ENCODE data around the gene FUZ.

Gene FUZ

DNA sequence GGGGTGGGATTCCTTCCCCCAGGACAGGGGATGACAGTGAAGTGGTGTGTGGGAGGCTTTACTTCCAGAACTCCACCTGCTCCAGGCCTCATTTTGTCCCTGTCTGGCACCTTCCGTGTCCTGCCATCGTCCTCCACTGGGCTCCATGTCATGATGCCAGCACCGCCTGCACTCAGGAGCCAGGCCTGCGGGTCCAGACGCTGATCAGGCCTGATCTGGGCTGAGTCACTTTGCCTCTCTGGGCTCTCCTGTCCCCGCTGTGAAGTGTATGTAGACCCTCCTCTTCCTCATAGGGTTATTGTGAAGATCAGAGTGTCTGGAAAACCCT is 9.6 kb downstream of the FUZ start:
- DNase-seq, result no peak

DNA sequence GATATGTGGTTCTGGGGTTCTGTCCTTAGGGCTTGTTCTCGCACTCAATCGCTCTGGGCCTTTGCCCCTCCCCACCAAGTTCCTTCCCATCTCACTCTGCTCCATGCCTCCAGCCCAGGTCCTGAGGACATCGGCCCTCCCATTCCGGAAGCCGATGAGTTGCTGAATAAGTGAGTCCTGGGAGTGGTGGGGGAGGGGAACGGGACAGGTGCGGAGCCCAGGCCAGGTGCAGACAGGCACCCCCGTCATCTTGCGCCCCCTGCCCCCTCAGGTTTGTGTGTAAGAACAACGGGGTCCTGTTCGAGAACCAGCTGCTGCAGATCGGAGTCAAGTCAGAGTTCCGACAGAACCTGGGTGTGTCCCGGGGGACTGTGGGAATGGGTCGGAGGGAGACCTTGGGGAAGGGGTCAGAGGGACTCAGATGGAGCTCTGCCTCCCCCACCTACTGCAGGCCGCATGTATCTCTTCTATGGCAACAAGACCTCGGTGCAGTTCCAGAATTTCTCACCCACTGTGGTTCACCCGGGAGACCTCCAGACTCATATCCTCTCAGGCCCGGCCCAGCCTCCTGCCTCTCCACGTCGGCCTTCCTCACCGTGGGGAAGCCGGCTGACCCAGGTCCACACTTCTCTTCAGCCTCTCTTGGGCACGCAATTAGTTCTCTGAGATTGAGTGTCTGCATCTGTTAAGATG is 10.1 kb downstream of the FUZ start:
- no peak for DNase-seq

DNA sequence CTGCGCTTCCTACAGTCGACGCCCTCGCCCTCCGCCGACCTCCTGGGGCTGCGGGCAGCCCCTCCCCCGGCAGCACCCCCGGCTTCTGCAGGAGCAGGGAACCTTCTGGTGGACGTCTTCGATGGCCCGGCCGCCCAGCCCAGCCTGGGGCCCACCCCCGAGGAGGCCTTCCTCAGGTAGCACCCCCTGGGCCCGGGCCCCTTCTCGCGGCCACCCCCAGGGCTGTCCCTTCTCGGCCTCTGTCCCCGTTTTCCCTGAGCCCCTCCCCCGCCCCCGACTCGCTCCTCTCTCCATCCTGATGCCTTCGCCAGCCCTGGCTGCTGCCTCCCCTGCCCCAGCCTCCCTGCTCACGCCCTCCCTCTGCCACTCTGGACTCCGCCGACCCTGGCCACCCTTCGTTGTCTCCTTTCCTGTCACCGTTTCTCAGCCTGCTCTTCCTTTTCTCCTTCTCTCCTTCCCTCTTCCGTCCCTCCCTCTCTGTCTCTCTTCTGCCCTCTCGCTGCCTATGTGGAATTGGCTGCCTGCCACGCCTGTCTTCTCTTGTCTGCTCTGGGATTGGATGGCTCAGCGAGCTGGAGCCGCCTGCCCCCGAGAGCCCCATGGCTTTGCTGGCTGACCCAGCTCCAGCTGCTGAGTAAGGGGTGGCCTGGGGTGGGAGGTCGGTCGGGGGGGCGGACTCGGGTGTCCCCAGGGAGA is 11.0 kb downstream of the FUZ start:
- peak; percentile 31 to 79 for DNase-seq

DNA sequence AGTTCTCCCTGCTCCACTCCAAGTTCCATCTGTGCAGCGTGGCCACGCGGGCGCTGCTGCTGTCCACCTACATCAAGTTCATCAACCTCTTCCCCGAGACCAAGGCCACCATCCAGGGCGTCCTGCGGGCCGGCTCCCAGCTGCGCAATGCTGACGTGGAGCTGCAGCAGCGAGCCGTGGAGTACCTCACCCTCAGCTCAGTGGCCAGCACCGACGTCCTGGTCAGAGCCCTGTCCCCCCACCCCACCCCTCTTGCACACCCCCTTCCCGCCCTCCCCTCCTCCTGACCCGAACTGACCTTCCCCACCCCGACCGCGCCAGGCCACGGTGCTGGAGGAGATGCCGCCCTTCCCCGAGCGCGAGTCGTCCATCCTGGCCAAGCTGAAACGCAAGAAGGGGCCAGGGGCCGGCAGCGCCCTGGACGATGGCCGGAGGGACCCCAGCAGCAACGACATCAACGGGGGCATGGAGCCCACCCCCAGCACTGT is 11.6 kb downstream of the FUZ start:
- no peak for DNase-seq

DNA sequence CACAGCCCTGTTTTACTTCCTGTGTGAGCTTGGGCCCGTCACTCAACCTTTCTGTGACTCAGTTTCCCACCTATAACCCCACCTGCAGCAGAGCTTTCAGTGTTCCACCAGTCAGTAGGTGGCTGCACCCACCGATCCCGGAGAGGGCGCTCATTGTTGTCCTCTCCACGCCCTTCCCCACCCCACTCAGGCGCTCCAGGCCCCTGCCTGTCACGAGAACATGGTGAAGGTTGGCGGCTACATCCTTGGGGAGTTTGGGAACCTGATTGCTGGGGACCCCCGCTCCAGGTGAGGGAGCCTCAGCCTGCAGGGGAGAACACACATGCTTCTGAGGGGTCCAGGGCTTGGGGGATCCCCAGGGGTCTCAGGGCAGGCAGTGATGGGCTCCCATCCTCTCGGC is 12.3 kb downstream of the FUZ start:
- DNase-seq, result no peak

DNA sequence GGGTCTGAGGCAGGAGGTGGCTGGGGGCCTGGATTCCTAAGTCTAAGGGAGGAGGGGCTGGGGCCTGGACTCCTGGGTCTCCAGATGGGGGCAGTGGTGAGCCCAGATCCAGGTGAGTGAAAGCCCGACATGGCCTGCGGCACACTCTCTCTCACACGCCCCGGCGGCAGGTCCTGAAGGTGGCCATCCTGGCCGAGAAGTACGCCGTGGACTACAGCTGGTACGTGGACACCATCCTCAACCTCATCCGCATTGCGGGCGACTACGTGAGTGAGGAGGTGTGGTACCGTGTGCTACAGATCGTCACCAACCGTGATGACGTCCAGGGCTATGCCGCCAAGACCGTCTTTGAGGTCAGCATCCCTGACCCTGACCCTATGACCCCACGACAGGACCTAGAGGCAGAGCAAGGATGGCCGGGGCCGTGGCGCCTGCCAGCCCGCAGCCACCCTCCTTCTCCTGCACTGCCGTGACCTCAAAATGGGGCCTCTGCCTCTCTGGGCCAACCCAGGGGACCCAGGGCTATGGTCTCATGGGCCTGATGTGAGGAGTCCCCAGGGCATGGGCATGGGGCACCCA is 13.2 kb downstream of the FUZ start:
- DNase-seq, result no peak

DNA sequence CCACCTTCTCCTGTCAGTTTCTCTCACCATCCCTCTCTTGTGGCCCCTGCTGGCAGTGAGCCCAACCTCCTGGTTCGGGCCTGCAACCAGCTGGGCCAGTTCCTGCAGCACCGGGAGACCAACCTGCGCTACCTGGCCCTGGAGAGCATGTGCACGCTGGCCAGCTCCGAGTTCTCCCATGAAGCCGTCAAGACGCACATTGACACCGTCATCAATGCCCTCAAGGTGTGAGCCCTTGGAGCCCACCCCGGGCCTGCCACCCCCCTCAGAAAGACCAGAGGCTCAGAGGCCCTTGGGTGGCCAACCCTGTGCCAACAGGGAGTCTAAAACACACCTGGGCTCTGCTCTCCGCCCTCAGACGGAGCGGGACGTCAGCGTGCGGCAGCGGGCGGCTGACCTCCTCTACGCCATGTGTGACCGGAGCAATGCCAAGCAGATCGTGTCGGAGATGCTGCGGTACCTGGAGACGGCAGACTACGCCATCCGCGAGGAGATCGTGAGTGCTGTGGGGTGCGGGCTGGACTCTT is 13.8 kb downstream of the FUZ start:
- DNase-seq, result no peak

DNA sequence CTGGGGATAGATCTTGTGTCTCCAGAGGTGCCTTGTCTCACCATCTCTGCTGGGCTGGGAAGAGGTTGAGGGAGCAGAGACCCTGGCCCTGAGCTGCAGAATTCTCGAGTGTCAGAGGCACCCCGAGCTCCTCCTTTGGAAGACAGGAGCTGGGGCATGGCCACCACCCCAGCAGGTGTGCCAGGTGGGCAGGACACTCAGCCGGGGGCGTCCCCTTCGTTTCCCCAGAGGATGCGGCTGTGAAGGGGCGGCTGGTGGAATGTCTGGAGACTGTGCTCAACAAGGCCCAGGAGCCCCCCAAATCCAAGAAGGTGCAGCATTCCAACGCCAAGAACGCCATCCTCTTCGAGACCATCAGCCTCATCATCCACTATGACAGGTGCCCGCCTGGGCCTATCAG is 14.5 kb downstream of the FUZ start:
- no peak for DNase-seq

DNA sequence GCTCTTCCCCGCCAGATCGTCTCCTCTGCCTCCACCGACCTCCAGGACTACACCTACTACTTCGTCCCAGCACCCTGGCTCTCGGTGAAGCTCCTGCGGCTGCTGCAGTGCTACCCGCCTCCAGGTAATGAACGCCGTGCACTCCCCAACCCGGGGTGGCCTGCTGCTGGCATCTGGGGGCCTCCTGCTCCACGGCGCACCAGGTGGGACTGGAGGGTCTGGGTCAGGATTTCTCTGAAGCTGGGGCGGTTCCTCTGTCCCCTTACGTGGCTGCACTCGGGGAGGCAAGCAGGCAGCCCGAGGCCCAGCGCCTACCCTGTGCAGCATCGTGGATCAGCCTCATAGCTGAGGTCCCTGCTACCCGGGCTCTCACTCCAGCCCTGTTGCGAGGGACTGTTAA is 17.5 kb downstream of the FUZ start:
- no peak for DNase-seq

DNA sequence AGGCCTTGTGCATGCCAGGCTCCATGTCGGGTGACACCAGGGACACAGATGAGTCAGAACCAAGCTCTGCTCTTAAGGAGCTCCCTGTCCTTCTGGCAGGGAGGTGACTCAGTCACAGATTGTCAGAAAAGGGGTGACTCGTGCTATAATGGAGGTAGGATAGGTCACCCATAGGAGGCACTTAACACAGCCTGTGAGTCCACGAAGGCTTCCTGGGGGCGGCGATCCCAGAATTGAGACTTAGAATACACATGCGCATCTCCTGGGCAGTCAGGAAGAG is 19.6 kb downstream of the FUZ start:
- DNase-seq, result no peak

DNA sequence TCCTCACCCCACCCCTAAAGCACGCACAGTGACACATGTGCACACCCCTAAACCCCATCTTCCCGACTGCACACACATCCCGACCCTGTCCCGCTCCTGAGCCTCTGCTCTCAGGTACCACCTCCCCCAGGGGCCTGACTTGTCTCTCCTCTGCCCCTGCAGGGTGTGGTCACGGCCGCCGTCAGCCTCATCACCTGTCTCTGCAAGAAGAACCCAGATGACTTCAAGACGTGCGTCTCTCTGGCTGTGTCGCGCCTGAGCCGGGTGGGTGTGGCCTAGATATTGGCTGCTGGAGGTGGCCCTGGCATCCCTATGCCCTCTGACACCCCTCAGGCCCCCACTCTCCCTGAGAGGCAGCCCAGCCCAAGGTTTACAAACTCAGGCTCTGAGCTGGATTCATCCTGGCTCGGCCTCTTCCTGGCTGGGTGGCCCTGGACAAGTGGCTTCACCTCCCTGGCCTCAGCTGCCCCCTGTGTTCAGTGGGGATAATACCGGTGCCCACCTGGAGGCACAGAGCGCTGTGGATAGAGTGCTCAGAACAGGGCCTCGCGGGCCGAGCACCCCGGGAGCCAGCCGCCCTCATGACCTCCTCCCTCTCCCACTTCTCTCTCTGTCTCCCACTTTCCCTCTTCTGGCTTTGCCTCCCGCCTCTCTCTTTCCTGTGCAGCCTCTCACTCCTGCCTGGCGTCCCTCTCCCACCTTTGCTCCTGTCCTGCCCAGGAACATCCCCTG is 20.1 kb downstream of the FUZ start:
- no peak for DNase-seq

DNA sequence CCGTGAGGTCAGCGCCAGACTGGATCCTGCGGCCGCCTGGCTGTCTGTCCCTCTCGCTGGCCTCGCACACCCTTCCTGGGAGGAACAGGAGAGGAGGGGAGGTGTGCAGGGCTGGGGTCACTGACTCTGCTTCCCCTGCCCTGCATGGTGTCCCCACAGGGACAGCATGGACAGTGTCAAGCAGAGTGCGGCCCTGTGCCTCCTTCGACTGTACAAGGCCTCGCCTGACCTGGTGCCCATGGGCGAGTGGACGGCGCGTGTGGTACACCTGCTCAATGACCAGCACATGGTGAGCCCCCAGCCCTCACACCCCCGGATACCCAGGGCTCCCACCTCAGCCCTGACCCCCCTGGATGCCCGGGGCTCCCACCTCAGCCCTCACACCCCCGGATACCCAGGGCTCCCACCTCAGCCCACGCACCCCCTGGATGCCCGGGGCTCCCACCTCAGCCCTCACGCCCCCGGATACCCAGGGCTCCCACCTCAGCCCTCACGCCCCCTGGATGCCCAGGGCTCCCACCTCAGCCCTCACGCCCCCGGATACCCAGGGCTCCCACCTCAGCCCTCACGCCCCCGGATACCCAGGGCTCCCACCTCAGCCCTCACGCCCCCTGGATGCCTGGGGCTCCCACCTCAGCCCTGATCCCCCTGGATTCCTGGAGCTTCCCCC is 21.2 kb downstream of the FUZ start:
- no peak for DNase-seq

DNA sequence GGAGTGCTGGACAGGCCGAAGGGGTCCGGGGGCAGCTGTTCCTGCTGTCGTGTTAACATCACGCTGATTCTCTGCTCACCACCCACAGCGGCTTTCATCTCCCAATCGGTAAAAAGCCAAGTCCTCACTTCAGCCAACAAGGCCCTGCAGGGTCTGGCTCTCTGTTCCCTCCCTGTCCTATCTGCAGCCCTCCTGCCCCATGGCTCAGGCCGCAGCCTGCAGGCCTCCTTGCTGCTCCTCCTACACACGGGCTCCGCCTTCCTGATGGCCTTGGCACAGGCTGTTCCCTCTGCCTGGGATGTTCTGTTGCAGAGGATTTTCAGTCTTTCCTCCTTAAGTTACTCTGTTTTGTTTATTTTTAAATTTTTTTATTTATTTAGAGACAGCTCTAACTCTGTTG is 22.2 kb downstream of the FUZ start:
- DNase-seq, result no peak

DNA sequence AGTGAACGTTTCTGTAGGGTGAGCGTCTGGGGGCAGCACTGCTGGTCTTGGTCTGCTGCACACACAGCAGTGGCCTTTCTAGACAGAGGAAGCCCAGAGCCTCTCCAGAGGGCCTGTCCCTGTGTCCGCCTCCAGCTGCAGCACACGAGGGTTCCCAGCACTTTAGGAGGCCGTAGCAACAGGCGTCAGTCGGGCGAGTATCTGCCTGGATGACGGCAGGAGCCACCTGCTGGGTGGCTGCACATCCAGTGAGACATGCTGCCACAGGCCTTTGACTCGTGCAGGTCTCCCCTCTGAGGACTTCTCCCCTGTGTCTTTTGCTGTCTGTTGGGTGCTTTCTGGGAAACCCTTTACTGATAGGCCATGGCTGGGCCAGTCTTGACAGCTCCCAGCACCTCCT is 24.2 kb downstream of the FUZ start:
- DNase-seq, result no peak

DNA sequence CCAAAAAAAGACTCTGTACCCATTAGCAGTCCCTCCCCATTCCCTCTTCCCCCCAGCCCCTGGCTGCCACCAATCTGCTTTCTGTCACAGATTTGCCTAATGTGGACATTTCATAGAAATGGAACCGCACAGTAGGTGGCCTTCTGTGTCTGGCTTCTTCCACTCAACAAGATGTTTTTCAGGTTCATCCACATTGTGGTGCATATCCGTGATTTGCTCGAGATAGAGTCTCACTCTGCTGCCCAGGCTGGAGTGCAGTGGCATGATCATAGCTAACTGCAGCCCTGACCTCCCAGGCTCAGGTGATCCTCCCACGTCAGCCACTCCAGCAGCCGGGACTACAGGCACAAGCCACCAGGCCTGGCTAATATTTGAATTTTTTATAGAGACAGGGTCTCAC is 25.3 kb downstream of the FUZ start:
- no peak for DNase-seq

DNA sequence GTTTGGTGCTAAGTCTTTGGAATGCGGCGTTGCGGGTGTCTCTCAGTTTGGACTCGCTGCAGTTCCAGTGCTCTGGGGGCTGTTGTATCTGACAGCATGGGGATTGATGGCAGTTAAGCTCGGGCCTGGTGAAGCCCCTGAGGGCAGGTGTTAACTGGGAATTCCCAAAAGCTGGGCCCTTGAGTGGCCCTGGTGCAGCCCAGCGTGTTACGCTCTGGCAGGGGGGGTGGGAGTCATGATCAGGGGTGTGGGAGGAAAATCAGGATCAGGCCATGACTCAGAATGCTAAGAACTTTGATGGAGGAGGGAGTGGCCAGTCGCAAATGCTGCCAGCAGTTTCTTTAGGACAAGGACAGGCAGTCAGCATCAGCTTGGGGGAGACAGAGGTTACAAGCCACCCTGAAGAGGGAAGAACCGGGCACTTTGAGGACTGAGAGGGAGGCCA is 26.7 kb downstream of the FUZ start:
- no peak for DNase-seq

DNA sequence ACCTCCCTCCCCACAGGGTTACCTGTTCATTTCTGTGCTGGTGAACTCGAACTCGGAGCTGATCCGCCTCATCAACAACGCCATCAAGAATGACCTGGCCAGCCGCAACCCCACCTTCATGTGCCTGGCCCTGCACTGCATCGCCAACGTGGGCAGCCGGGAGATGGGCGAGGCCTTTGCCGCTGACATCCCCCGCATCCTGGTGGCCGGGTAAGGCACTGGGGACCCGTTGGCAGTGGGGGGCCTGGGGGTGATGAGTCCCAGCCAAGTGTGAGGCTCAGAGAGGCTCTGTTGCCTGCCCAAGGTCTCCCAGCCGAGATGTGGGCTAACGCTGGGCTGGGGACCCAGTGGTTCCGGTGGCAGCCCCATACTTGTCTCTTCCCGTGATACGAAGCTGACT is 30.6 kb downstream of the FUZ start:
- DNase-seq, result no peak

DNA sequence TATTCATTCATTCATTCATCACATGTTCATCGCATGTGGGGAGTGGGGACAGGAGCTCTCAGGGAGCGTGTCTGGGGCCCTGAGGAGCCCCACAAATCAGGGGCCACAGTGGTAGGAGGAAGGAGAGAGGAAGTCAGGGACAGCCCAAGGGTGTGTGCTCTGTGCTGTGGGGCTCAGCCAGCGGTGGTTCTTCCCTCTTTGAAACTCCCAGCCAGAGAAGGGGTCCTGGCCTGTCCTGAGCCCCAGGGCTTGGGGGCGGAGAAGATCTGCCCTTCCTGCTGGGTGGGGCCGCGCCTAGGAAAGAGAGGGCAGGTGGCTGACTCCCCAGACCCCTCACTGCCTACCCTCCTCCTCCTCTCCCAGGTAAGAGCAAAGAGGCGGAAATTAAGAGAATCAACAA is 31.7 kb downstream of the FUZ start:
- no peak for DNase-seq

DNA sequence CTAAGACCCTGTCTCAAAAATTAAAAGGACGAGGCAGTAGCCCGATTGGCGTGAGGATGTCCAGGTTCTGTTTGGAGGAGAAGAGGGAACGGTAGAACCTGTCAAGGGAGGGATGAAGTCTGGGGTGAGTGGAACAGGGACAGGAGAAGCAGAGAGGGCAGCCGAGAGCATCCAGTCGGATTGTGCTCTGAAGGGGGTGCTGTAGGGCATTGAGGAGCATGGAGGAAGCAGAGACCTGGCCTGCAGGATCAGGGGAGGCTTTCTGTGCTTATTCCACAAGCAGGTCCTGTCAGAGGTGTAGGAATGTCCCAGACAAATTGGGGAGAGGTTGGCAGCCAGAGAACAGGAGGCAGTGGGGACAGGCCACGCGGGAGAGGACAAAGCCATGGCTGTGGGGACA is 32.2 kb downstream of the FUZ start:
- no peak for DNase-seq

DNA sequence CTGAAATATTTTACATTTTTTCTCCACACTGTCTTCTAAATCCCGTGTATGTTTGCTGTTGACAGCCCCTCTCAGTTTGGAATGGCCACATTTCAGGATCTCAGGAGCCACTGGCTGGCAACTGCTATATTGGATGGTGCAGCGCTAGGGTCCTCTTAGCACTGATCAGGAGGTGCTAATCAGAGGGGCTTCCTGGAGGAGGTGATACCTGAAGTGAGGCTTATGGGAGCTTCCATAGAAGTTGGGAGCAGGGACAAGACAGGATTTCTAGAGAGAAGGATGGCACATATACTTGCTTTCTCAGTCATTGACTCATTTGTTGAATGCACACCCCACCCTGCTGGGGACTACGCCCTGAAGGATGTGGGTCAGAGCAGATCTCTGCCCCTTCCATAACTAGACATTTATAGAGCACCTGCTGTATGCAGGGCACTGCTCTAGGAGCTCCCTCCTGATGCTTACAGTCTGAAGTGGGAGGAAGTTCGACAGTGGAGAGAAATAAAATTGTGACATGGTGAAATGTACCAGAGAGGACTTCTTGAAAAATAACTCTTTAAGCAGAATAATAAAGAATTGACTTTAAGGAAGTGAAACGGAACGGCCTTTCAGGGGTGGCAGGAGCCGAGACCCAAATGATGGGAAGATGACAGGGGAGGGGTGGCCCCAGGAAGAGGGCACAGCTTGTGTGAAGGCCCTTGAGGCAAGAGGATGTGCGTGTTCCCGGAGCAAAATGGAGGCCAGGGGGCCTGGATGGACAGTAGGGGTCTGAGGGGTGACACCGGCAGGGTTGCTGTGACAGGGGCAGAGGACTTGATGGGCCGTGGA is 33.1 kb downstream of the FUZ start:
- DNase-seq, result no peak

DNA sequence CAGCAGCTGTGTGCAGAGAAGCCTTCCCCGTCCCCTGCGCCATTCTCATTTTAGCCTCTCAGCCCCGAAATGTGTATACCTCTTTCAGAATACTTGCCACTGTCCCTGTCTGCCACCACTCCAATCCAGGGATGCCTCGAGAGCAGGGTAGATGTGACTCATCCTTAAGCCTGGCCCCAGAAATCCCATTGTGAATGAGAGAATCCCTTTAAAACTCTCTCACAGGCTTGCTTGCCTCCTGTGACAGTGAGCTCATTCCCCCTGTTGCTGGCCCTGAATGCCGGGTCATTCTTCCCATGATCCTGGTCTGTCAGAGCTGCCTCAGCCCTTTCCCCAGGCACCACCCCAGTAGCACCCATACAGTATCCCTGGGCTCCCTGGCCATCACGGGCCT is 36.7 kb downstream of the FUZ start:
- DNase-seq, result no peak

DNA sequence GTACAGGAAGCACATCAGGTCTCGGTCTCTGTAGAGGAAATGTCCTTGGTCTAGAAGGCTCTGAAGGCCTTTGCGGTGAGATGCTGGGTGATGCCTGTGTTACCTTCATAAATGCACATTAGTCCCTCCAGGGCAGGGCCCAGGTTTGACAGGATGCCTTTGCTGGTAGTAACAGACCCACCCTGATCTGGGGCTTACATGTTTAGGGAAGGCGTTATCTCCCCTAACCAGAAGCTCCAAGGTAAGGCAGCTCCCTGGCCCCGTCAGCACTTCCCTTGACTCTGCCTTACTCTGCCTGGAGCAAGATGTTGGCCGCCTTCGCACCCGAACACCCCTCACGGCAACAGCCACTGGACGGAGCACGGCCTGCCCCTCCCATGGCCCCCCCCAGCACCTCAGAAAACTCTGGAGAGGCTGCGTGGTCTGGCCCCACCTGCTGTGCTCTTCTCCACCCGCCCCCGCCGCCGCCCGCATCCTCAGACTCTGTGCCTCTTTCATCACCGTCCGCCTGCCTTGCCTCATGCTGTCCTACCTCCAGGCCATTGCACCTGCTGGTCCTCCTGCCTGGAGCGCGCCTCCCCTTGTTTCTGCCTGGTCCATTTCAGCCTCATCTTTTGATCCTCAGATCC is 37.2 kb downstream of the FUZ start:
- DNase-seq, result no peak
